GM21423 (cell line): ENCODE results near the gene SV2B.
"Not testable (repeated sequence)": the region's sequence is repeated elsewhere in the genome, so short reads cannot be mapped to it uniquely, and the experiment has no call there.

ENCODE experiments used
- ATAC-seq: cut with Tn5 transposase; IDR thresholded peaks from one replicate; pipeline ENCODE4 v1.9.1; 2021; ENCODE audit warnings: mild to moderate bottlenecking, moderate library complexity; ENCODE audit not compliant: unreplicated experiment

The SV2B gene

DNA sequence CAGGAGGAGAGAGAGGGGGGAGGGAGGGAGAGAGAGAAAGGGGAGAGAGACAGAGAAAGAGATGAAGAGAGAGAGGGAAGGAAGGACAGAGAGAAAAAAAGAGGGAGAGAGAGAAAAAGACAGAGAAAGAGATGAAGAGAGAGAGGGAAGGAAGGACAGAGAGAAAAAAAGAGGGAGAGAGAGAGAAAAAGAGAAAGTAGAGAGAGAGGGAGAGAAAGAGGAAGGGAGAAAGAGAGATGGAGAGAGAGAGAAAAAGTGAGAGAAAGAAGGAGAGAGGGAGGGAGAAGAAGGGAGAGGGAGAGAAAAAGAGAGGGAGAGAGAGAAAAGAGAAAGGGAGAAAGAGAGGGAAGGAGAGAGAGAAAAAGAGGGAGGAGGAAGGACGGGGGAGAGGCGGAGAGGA, 204.2 kb downstream of the SV2B start:
- no peak for ATAC-seq

DNA sequence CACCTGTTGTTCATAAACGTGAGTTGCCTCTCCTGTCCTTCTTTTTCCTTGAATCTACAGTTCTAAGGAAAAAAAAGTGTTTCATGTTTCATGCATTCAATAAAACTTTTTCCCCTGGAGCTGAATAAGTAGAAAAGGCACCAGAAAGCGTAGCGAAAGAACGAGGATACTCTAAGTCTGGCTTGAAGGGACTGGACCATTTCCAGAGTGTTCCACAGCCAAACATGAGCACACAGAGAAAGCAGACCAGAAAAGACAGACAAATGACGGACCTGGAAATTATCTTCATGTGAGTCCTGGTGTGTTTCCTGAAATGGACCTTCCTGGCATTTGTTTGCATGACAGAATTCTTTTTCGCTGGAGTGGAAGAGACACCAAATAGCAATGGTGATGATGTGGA, 204.7 kb downstream of the SV2B start:
- no peak for ATAC-seq

DNA sequence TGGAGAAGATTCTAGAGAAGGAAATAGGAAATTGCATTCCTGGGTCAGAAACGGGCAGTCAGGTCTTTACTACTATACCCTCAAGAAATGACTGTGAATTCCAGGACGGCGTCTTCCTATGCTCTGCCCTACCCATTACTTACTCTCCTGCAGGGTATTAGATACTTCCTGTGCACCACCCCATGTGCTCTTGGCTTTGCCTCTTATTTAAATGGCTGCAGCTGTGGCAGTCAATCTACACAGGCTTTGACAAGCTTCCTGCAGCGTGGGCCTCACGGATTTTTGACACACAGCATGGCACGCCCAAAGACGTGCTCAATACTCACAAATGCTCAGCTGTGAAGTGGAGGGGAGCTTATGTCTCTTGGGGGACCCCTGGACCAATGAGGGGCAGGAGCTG, 206.1 kb downstream of the SV2B start:
- ATAC-seq = no peak

DNA sequence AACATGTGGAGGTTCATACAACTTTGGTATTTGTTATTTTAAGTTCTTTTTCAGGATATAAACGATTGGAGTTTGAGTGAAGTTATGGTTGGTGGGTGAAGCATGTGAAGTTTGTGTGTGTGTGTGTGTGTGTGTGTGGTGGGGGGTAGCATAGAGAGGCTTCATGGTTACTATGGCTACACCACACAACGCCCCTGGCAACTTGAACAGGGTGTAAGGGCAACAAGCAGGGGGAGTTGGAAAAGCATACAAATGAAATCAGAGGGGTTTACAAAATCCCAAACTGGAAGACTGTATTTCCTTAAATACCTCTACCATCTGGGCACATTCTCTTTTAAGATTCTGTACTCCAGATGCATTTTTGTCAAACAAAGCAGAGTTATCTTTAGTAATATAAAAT, 207.5 kb downstream of the SV2B start:
- no peak for ATAC-seq

DNA sequence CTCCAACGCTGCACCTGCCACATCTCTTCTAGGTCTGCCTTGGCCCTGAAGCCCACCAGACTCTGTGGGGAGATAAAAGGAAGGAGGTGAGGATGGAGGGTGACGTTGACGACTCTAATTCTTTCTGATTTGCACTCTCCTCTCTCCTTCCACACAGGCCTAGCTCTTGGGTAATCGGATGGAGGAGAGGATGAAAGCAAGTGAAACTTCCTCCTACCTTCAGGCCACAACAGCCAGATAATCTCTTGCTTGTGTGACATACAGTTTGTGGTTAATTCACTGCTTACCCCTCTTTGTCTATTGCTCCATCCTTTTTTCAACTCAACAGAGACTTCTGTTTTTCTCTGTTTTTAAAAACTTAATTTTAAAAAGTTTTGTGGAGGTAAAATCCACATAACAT, 208.1 kb downstream of the SV2B start:
- no peak for ATAC-seq

DNA sequence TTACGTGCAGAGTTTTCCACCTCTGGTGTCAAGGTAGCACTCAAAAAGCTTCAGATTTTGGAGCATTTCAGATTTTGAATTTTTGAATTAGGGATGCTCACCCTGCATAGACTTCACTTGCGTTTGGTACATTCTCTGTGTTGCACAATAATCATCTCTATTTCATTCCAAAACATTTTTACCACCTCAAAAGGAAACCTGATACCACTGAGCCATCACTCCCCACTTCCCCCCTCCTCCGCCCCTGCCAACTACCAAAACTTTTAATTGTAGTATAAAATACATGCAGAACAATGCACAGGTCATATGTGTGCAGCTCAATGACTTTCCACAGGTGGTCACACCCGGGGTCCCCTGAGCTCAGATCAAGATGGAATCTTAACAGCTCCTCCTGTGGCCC, 208.8 kb downstream of the SV2B start:
- ATAC-seq = no peak

DNA sequence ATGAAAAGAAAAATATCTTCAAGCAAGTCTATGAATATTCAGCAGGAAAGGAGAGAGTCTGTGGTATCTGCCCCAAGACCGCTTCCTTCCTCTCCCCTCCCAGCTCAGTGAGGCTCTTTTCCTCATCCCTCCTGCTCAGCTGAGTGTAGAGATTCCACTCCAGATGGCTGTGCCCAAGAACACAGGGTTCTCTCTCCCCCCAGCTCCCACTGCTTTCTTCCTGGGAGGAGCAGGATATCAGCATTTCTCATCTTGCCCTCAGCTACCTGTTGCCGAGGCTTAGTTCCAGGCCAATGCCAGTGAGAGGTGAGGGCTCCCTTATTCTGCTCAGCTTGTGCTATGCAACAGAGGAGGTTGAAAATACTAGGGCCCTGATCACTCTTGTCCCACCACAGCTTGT, 211.9 kb downstream of the SV2B start:
- ATAC-seq = no peak

DNA sequence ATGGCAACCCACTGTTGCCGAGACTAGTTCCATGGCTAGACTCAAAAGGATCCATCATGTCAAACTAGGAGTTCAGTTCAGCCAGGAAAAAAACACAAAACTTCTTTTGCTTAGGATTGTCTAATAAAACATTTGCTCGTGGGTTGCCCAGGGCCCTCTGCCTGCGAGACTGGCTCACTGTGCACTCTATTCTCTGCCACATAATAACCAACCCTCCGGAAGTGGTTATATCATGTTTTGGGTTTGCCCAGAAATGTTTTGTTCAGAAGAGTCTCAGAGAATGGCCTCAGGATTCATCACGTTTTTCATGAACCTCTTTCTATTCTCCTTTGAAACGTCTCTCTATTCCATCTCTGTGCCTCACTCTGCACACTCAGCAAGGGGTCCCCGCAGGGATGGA, 216.1 kb downstream of the SV2B start:
- no peak for ATAC-seq

DNA sequence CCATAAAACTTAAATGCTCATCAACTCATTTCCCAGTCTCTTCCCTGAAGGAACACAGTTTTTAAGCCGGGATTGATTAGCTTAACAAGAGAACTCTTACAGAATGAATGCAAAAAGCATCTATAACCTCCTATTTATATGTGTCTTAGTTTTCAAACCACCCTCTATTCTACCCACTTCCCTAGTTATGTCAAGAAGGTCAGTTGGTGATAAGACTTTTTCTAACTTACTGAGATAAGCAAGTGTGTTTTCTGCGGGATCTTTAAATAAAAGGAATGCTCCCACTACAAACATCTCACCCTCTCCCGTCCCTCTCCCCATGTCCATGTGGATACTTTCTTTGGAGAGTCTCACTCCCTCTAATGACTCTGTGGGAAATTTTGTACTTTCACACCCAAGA, 218.5 kb downstream of the SV2B start:
- ATAC-seq = no peak

DNA sequence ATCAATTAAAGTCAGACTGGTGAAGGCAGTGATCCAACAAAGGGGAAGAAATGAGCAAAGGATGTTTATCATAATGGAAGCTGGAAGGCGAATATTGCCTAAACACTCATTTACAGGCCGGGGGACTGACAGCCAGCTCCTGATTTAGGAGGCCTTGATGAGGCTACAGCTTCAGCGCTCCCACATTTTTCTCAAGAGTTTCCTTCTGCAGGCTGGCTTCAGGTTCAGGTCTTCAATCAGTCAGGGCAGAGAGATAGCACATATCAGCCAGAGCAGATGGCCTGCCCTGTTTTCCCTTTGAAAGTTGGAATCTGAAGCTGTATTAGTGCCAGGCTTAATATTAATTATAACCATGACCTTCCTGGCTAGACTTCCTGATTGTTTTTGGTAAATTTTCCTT, 218.9 kb downstream of the SV2B start:
- no peak for ATAC-seq

DNA sequence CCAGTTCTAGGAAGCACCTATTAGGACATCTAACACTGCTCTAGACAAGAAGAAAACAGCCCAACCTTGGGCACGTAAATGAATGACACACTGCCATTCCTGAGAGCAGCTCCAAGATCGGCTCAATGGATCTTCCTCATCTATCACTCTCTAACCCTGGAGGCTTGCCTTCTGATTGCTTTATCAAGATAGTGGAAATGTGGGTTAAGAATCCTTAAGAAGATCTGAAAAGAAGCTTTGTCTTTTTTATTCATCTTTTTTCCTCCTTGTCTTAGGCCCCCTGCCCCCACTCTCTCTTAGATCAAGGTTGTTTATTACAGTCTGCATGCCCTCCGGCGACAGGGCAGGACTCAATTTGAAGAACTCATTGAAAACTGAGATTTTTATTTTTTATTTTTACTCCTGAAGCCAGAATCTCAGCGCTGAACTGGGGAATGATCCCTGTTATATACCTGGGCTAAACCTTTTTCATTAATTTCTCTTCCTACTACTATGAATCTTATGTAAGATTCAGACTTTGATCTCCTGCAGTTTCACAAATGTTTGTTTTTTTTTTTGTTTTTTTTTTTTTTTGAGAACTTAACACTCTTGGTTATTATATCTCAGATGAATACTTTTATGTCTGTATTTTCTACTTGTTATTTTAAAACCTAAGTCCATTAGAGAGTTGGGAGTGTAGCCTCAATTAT, 219.5 kb downstream of the SV2B start:
- no peak for ATAC-seq

DNA sequence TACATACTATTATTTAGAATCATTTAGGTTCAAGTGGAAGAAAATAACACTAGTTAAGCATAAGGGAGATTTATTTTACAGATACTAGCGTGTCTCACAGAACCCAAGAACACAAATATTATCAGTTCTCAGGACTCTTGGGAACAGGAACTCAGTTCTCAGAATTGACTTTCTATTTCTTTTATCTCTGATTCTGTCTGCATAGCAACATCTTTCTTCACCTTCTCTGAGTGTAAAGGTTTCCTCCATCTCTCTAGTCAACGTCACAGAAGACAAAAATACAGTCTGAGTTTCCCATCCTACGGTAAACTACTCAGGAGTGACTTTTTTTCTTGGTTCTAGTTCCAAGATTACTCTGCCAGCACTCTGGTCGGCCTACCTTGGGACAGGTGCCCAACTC, 220.0 kb downstream of the SV2B start:
- ATAC-seq = no peak

DNA sequence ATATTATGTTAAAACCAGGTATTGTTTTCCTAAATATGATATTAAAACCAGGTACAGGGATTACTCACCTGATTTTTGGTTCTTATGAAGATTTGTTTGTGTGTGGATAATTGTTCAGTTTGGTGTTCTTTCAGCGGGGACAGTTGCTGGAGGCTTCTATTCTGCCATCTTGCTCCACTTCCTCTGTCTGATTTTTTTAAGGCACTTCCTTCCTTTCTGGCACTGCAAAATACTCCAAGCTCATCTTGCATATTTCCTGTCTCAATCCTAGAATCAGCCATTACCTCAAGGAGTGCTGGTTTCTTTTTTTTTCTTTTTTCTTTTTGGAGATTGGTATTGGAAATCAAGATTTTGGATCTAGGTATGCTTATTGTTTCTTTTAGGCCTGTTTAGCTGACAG, 229.9 kb downstream of the SV2B start:
- ATAC-seq = no peak

DNA sequence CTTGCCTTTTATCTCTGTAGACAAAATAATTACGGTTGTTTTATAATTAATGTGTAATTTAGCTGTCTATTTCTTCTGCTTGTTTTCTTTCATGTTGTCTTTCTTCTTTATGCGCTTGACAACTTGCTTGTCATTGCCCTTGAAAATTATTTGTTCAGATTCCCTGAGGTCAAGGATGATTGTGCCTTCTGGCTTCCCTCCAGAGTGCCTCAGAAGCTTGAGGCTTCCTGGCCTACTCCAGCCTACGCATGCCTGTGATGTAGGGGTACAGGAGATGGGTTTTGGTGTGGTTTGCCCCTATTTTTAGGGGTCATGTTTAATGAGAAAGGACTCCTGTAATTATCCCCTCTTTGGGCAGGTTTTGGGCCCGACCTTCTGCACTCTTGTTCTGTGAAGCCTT, 231.5 kb downstream of the SV2B start:
- no peak for ATAC-seq

DNA sequence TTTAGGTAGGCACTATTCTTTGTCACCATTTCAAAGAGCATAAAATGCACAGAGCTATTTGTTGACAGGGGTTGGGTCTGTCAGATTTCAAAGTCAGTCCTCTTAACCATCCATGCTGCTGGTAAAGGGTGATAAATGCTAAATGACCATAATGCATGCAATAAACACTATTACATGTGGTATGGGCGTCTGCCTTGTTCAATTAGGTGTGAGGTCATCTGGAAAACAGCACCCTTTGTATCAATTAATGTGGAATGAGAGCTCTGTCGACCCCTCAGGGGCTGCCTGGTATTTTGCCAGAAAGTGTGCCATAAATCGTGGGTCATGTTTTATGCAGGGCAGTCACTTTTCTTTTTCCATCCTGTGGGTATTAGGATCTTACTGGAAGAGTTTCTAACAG, 235.6 kb downstream of the SV2B start:
- no peak for ATAC-seq

DNA sequence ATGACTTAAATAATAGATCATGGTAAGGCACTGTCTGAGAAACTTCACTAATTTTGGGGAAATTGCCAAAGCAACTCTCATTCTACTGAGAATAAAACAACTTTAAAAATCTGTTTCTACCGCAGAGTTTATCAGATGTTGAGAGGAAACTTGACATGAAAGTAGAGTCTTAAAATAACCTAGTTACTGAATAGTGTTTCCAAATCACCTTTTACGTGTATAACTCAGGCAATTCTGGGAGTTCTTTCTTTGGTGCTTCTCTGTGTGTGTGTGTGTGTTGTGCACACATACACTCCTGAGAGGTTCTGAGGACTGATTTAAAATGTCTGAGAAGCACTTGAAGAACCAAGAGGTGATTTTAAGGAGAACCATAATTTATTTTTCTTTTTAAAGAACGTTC, 236.6 kb downstream of the SV2B start:
- no peak for ATAC-seq

DNA sequence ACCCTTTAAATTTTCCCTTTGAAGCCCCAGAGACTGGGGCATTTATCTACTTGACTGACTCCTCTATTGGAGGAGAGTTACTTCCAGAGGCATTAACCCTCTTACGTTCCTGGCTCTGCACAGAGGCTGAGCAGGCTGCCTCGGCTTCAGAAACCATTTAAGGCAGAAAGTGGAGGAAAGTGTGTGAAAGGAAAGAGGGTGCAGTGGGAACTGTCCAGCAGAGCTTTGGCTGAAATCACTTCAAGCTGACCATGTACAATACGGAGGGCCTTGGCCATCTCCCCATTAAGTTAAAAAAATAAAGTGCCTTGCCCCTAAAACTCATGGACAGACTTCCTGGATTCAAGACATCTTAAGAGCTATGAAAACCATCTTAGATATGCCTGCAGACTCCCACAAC, 238.7 kb downstream of the SV2B start:
- ATAC-seq = no peak

DNA sequence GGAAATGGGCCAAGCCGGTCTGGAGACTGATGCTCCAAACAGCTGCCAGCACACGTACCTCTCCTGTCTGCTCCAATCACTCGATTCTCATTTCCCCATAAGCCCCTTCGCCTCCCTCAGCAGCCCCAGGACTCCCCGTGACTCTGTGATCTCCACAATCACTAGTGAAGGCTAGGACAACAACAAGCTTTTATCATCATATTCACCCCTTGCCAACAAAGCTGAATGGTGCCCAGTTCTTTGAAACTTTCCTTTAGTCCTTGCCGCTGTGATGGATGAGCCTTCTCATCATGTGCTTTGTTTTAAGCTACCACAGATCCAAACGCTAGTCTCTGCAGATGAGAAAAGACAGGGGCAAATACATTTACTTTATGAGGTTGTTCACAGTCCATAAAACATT, 242.0 kb downstream of the SV2B start:
- ATAC-seq = no peak

DNA sequence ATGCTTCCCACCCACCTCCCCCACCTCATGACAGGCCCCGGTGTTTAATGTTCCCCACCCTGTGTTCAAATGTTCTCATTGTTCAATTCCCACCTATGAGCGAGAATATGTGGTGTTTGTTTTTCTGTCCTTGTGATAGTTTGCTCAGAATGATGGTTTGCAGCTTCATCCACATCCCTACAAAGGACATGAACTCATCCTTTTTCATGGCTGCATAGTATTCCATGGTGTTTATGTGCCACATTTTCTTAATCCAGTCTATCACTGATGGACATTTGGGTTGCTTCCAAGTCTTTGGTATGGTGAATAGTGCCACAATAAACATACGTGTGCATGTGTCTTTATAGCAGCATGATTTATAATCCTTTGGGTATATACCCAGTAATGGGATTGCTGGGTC, 244.9 kb downstream of the SV2B start:
- not testable (repeated sequence) for ATAC-seq

DNA sequence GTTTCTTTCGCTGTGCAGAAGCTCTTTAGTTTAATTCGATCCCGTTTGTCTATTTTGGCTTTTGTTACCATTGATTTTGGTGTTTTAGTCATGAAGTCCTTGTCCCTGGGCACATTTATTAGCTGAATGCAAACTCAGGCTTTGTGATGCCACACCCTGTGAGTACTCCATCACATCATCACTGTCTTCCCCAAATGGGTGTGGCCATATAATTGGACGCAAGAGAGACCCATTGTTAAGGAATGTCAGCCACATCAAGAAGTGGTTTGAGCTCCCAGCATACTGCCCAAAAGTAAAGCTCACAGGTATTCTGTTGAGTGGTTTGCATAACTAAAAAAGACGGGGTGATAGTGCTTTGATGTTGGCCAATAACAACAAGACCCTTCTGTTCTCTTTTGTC, 245.7 kb downstream of the SV2B start:
- no peak for ATAC-seq

DNA sequence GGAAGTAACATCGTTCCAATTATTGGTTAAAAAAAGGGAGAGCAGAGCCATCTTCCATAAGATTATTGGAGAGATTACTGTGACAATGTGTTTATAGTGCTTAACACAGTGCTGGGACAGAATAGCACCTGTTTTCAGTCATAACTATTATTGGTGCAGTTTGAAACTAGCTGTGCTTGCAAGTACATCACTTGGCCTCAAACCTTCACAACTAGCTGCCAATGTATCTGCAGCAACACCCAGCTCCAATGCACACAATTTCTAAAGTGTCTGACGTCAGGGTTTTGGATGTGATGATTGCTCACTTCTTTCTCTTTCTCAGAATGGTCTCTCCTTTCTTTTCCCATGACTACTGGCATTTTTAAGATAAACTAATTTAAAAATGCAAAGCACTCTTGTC, 246.2 kb downstream of the SV2B start:
- ATAC-seq = no peak

DNA sequence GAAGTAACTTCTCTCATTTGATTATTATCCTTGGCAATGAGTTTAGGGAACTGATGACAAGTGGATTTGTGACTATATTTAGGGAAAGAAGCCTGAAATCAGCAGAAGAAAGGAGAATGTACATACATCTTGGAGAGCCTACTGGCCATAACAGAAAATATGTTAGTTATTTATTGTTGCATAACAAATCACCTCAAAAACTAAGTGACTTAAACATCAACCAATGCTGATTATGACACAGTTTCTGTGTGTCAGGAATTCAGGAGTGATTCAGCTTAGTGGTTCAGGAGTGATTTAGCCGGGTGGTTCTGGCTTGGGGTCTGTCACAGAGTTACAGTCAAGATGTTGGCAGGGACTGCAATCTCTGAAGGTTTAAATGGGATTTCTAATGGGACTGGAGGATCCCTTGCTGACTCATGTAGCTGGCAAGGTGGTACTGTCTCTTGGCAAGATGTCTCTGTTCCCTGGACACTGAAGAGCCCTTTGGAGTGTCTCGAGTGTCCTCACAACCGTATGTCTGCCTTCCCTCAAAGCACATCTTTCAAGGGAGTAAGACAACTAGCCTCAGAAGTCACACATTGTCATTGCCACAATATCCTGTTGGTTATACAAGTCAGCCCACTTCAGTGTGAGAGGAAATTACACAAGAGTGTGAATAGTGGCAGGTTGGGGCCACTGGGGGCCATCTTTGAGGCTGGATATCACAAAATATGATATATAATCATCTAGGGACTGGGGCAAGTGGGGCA, 248.9 kb downstream of the SV2B start:
- no peak for ATAC-seq
